ENCODE measurements around the gene RGS8. TPM values are rescaled to one million over a fixed set of nuclear protein-coding genes. Genes with fewer than 3 reads are reported as not detected.

The RGS8 gene
- not detected for total RNA-seq

GRCh38 chr1:182684116-182684828 lies at the start of gene RGS8:
RGS8 (minus strand) TSS chr1:182684587; CDS start chr1:182669649, 14,938 bp downstream.

Other genes starting within 250 kb of the RGS8 start
- not detected for gene RGSL1, start 234.4 kb downstream of the RGS8 start, total RNA-seq
- gene RNASEL, start 95.3 kb downstream of the RGS8 start, total RNA-seq = 10 to 100 TPM in 1 of 2 donors, 1 to 10 TPM in 1; 7.7 to 14.8 TPM
- gene RGS16, start 80.2 kb downstream of the RGS8 start, total RNA-seq = under 1 TPM in 1 of 2 donors, not detected in 1; under 0.01 TPM
- gene NPL, start 105.2 kb upstream of the RGS8 start, total RNA-seq = 10 to 100 TPM; 21.3 to 21.7 TPM
- gene DHX9, start 154.8 kb upstream of the RGS8 start, total RNA-seq = 100 to 1,000 TPM; 120 to 238 TPM

All from melanocyte of skin (primary cell).